ENCODE data around the gene MACROD1. TPM values are rescaled to one million over a fixed set of nuclear protein-coding genes. Genes with fewer than 3 reads are reported as not detected.

The MACROD1 gene
- total and polyA plus RNA-seq, 2 of the 13 experiments (the other 11 are each of a cell fraction or from before 2014, with no cell fraction given) = 23.1 to 34.5 TPM

- TF ChIP-seq, protein P1, sequence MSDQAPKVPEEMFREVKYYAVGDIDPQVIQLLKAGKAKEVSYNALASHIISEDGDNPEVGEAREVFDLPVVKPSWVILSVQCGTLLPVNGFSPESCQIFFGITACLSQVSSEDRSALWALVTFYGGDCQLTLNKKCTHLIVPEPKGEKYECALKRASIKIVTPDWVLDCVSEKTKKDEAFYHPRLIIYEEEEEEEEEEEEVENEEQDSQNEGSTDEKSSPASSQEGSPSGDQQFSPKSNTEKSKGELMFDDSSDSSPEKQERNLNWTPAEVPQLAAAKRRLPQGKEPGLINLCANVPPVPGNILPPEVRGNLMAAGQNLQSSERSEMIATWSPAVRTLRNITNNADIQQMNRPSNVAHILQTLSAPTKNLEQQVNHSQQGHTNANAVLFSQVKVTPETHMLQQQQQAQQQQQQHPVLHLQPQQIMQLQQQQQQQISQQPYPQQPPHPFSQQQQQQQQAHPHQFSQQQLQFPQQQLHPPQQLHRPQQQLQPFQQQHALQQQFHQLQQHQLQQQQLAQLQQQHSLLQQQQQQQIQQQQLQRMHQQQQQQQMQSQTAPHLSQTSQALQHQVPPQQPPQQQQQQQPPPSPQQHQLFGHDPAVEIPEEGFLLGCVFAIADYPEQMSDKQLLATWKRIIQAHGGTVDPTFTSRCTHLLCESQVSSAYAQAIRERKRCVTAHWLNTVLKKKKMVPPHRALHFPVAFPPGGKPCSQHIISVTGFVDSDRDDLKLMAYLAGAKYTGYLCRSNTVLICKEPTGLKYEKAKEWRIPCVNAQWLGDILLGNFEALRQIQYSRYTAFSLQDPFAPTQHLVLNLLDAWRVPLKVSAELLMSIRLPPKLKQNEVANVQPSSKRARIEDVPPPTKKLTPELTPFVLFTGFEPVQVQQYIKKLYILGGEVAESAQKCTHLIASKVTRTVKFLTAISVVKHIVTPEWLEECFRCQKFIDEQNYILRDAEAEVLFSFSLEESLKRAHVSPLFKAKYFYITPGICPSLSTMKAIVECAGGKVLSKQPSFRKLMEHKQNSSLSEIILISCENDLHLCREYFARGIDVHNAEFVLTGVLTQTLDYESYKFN (CRISPR knock-in tag; conservative IDR thresholded peaks at IDR 0.05) = no peak
- TF ChIP-seq PRDM15 (CRISPR knock-in tag; IDR thresholded peaks at IDR 0.05) (no peak), SALL1 (CRISPR knock-in tag; IDR thresholded peaks at IDR 0.05) (no peak), ZNF674 (CRISPR knock-in tag; IDR thresholded peaks at IDR 0.05; ENCODE audit: low read depth) (no peak), ZBTB34 (CRISPR knock-in tag; IDR thresholded peaks at IDR 0.05) (no peak)
- TF ChIP-seq, protein P2, sequence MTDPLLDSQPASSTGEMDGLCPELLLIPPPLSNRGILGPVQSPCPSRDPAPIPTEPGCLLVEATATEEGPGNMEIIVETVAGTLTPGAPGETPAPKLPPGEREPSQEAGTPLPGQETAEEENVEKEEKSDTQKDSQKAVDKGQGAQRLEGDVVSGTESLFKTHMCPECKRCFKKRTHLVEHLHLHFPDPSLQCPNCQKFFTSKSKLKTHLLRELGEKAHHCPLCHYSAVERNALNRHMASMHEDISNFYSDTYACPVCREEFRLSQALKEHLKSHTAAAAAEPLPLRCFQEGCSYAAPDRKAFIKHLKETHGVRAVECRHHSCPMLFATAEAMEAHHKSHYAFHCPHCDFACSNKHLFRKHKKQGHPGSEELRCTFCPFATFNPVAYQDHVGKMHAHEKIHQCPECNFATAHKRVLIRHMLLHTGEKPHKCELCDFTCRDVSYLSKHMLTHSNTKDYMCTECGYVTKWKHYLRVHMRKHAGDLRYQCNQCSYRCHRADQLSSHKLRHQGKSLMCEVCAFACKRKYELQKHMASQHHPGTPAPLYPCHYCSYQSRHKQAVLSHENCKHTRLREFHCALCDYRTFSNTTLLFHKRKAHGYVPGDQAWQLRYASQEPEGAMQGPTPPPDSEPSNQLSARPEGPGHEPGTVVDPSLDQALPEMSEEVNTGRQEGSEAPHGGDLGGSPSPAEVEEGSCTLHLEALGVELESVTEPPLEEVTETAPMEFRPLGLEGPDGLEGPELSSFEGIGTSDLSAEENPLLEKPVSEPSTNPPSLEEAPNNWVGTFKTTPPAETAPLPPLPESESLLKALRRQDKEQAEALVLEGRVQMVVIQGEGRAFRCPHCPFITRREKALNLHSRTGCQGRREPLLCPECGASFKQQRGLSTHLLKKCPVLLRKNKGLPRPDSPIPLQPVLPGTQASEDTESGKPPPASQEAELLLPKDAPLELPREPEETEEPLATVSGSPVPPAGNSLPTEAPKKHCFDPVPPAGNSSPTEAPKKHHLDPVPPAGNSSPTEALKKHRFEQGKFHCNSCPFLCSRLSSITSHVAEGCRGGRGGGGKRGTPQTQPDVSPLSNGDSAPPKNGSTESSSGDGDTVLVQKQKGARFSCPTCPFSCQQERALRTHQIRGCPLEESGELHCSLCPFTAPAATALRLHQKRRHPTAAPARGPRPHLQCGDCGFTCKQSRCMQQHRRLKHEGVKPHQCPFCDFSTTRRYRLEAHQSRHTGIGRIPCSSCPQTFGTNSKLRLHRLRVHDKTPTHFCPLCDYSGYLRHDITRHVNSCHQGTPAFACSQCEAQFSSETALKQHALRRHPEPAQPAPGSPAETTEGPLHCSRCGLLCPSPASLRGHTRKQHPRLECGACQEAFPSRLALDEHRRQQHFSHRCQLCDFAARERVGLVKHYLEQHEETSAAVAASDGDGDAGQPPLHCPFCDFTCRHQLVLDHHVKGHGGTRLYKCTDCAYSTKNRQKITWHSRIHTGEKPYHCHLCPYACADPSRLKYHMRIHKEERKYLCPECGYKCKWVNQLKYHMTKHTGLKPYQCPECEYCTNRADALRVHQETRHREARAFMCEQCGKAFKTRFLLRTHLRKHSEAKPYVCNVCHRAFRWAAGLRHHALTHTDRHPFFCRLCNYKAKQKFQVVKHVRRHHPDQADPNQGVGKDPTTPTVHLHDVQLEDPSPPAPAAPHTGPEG (CRISPR knock-in tag; IDR thresholded peaks at IDR 0.05) = no peak
- TF ChIP-seq, protein P3, sequence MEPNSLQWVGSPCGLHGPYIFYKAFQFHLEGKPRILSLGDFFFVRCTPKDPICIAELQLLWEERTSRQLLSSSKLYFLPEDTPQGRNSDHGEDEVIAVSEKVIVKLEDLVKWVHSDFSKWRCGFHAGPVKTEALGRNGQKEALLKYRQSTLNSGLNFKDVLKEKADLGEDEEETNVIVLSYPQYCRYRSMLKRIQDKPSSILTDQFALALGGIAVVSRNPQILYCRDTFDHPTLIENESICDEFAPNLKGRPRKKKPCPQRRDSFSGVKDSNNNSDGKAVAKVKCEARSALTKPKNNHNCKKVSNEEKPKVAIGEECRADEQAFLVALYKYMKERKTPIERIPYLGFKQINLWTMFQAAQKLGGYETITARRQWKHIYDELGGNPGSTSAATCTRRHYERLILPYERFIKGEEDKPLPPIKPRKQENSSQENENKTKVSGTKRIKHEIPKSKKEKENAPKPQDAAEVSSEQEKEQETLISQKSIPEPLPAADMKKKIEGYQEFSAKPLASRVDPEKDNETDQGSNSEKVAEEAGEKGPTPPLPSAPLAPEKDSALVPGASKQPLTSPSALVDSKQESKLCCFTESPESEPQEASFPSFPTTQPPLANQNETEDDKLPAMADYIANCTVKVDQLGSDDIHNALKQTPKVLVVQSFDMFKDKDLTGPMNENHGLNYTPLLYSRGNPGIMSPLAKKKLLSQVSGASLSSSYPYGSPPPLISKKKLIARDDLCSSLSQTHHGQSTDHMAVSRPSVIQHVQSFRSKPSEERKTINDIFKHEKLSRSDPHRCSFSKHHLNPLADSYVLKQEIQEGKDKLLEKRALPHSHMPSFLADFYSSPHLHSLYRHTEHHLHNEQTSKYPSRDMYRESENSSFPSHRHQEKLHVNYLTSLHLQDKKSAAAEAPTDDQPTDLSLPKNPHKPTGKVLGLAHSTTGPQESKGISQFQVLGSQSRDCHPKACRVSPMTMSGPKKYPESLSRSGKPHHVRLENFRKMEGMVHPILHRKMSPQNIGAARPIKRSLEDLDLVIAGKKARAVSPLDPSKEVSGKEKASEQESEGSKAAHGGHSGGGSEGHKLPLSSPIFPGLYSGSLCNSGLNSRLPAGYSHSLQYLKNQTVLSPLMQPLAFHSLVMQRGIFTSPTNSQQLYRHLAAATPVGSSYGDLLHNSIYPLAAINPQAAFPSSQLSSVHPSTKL (CRISPR knock-in tag; IDR thresholded peaks at IDR 0.05) = no peak
Measured at GRCh38 chr11:64089915-64090805, 75.8 kb downstream of the MACROD1 start (continued).

All from HepG2 (cell line).